Activated naive CD4-positive, alpha-beta T cell treated with anti-CD3 and anti-CD28 coated beads for 36 hours (primary cell): ENCODE measurements around the gene CYP46A1. TPM values are rescaled to one million over a fixed set of nuclear protein-coding genes. Genes with fewer than 3 reads are reported as not detected.

Experiments used
- CTCF ChIA-PET: fragments of 350-600 bp; sonication (Branson Sonifier 250); formaldehyde crosslinking; loops from one replicate; lab custom pipeline; 2021; ENCODE audit warnings: antibody characterized with exemption; lab: Charles Lee
- DNase-seq: peaks from one replicate; pipeline ENCODE4 v3.0.0-alpha.2; 2020
- H3K27ac Mint-ChIP-seq: one replicate; pipeline ENCODE4 v1.8.0; 2021; ENCODE audit warnings: mild to moderate bottlenecking, mixed read lengths
- H3K27me3 Mint-ChIP-seq: one replicate; pipeline ENCODE4 v1.8.0; 2021; ENCODE audit warnings: low read depth, mixed read lengths
- H3K36me3 Mint-ChIP-seq: one replicate; pipeline ENCODE4 v1.8.0; 2021; ENCODE audit warnings: low read depth, mixed read lengths
- H3K4me1 Mint-ChIP-seq: one replicate; pipeline ENCODE4 v1.8.0; 2021; ENCODE audit warnings: low read depth, mixed read lengths
- H3K4me3 Mint-ChIP-seq: one replicate; pipeline ENCODE4 v1.8.0; 2021; ENCODE audit warnings: mild to moderate bottlenecking, moderate library complexity, mixed read lengths
- H3K9me3 Mint-ChIP-seq: one replicate; pipeline ENCODE4 v1.8.0; 2021; ENCODE audit warnings: mixed read lengths
- intact Hi-C: fragments of 100-400 bp; cut with micrococcal nuclease; formaldehyde crosslinking; loops from one replicate; pipeline ENCODE4 v1.15.1; 2023
- total RNA-seq, 2 experiments: library from RNA; stranded (reverse); gene quantifications; one replicate each; pipeline ENCODE4 v1.2.3, GENCODE V29; 2021

Gene CYP46A1
- total RNA-seq, 2 experiments from 2014 or later = 0.10 to 0.12 TPM

- Mint-ChIP-seq H3K27me3 (peaks cover 8% of the 10 kb centered on the region), H3K4me3 (no peak overlapping the region), H3K9me3 (no peaks in the 10 kb centered on the region), H3K36me3 (no peaks in the 10 kb centered on the region), H3K27ac (no peak overlapping the region), H3K4me1 (no peaks in the 10 kb centered on the region)
- DNase-seq = no peak
- CTCF ChIA-PET = interaction anchor here (1.1 to 1.2 kb wide), 2 partner anchors 28 to 62 kb away, joined by 4 to 6 read pairs; no protein-coding TSS in a partner anchor
- intact Hi-C loops = no loop called here
These were observed 31.3 kb downstream of the CYP46A1 start for GRCh38 chr14:99715266-99716000.

- intact Hi-C loops = no loop called here
- H3K4me3 Mint-ChIP-seq = no peak overlapping the region
- peaks cover 8% of the 10 kb centered on the region for H3K27me3 Mint-ChIP-seq
- H3K36me3 Mint-ChIP-seq = no peaks in the 10 kb centered on the region
- no peaks in the 10 kb centered on the region for H3K4me1 Mint-ChIP-seq
- no peak for DNase-seq
- H3K9me3 Mint-ChIP-seq = no peaks in the 10 kb centered on the region
- H3K27ac Mint-ChIP-seq = no peak overlapping the region
- CTCF ChIA-PET = interaction anchor here (1.1 kb wide), 1 partner anchor 29 kb away, joined by 6 read pairs; no protein-coding TSS in a partner anchor
These were observed 32.2 kb downstream of the CYP46A1 start for GRCh38 chr14:99716091-99716849.

- CTCF ChIA-PET = interaction anchor here (1.1 kb wide), 1 partner anchor 29 kb away, joined by 6 read pairs; no protein-coding TSS in a partner anchor
These were observed 33.0 kb downstream of the CYP46A1 start for GRCh38 chr14:99716850-99717681.

GRCh38 chr14:99717682-99718013 is 33.5 kb downstream of the CYP46A1 start:
- Mint-ChIP-seq H3K36me3 (no peaks in the 10 kb centered on the region), H3K27ac (no peak overlapping the region), H3K27me3 (peaks cover 4% of the 10 kb centered on the region), H3K9me3 (no peaks in the 10 kb centered on the region), H3K4me1 (no peaks in the 10 kb centered on the region), H3K4me3 (no peak overlapping the region)
- CTCF ChIA-PET = interaction anchor here (1.4 kb wide), 1 partner anchor 30 kb away, joined by 3 read pairs; no protein-coding TSS in a partner anchor
- intact Hi-C loops = no loop called here
- no peak for DNase-seq

More at GRCh38 chr14:99716850-99717681, 33.0 kb downstream of the CYP46A1 start:
- H3K4me1 Mint-ChIP-seq = no peaks in the 10 kb centered on the region
- intact Hi-C loops = no loop called here
- H3K36me3 Mint-ChIP-seq = no peaks in the 10 kb centered on the region
- no peak overlapping the region for H3K27ac Mint-ChIP-seq
- no peak overlapping the region for H3K4me3 Mint-ChIP-seq
- H3K27me3 Mint-ChIP-seq = peaks cover 4% of the 10 kb centered on the region
- no peak for DNase-seq
- H3K9me3 Mint-ChIP-seq = no peaks in the 10 kb centered on the region

GRCh38 chr14:99718031-99718810 is 34.1 kb downstream of the CYP46A1 start:
- CTCF ChIA-PET = interaction anchor here (1.4 kb wide), 1 partner anchor 30 kb away, joined by 3 read pairs; no protein-coding TSS in a partner anchor
- H3K4me3 Mint-ChIP-seq = no peak overlapping the region
- intact Hi-C loops = no loop called here
- no peak for DNase-seq
- no peaks in the 10 kb centered on the region for H3K27me3 Mint-ChIP-seq
- no peak overlapping the region for H3K27ac Mint-ChIP-seq
- H3K9me3 Mint-ChIP-seq = no peaks in the 10 kb centered on the region
- no peaks in the 10 kb centered on the region for H3K4me1 Mint-ChIP-seq
- H3K36me3 Mint-ChIP-seq = no peaks in the 10 kb centered on the region

DNA sequence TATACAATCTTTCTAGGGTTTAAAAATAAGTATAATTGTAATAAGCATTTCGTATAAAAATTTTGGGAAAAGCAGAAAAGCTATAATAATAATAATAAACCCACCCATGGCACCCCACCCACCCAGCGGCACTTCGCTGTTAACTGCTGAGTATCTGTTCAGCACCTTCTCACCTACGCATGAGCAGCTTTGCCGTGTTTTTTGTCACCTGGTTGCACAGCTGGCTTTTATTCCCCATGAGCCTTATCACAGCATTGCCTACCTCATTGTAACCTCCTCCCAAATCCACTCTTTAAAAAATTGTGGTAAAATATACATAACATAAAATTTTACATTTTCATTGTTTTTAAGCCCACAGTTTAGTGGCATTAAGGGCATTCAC is 34.7 kb downstream of the CYP46A1 start:
- Mint-ChIP-seq H3K4me3 (no peak overlapping the region), H3K27me3 (no peaks in the 10 kb centered on the region), H3K27ac (no peak overlapping the region), H3K4me1 (no peaks in the 10 kb centered on the region), H3K9me3 (no peaks in the 10 kb centered on the region), H3K36me3 (no peaks in the 10 kb centered on the region)
- intact Hi-C loops = no loop called here
- DNase-seq = no peak
- CTCF ChIA-PET = interaction anchor here (1.4 kb wide), 1 partner anchor 31 kb away, joined by 3 read pairs; no protein-coding TSS in a partner anchor

DNA sequence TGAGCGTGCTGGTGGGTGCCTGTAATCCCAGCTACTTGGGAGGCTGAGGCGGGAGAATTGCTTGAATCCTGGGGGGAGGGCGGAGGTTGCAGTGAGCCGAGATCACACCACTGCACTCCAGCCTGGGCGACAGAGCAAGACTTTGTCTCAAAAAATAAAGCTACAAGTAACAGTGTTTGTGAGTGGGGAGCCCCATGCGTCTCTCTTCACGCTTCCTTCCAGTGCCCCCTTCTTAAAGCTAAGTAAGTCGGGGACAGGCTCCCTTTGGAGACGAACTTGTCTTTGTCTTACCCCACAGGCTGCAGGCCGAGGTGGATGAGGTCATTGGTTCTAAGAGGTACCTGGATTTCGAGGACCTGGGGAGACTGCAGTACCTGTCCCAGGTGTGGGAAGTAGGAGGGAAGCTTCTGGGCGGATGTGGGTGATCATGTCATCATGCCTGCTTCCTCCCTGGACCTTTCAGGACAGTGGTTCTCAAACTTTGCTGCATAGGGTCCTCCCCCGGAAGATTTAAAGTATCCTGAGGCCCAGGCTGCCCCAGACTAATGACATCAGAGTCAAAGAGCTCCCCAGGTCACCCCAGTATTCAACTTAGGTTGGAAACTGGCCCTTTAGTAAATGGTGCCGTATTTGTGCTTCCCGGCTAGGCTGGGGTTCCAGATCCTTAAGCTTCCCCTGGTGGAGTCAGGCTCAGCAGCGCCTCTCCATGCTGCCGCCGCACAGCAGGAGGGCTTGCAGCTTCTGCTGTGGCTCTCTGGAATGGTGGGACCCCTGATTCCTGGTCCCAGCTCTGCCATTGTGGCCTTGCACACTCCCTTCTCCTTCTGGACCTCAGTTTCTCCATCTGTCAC is 37.1 kb downstream of the CYP46A1 start:
- peaks cover 3% of the 10 kb centered on the region for H3K27me3 Mint-ChIP-seq
- intact Hi-C loops = no loop called here
- no peak for DNase-seq
- no peaks in the 10 kb centered on the region for H3K36me3 Mint-ChIP-seq
- CTCF ChIA-PET = interaction anchor here (0.5 to 0.8 kb wide), 2 partner anchors 9 to 178 kb away, joined by 3 read pairs; no protein-coding TSS in a partner anchor
- no peaks in the 10 kb centered on the region for H3K9me3 Mint-ChIP-seq
- H3K4me1 Mint-ChIP-seq = no peaks in the 10 kb centered on the region
- no peak overlapping the region for H3K27ac Mint-ChIP-seq
- H3K4me3 Mint-ChIP-seq = no peak overlapping the region

GRCh38 chr14:99721792-99722516 is 37.9 kb downstream of the CYP46A1 start:
- CTCF ChIA-PET = interaction anchor here (0.5 kb wide), 1 partner anchor 177 kb away, joined by 3 read pairs; no protein-coding TSS in a partner anchor
- Mint-ChIP-seq H3K27me3 (peaks cover 6% of the 10 kb centered on the region), H3K4me1 (no peaks in the 10 kb centered on the region)

DNA sequence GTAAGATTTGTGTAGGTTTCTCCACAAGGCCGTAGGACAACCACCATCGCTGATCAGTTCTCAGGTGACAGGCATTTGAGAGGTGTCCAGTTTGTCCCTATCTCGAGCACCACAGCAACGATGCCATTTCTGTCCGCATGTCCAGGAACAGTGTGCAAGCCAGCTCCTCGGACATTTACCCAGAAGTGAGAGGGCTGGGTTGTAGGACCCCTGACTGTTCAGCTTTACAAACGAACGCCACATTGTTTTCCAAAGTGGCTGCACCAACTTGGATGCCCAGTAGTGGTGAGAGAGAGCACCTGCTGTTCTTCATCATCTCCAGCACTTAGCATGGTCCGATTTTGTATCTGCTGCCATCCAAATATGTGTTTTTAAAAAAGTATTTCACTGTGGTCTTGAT is 38.6 kb downstream of the CYP46A1 start:
- intact Hi-C loops = no loop called here
- Mint-ChIP-seq H3K9me3 (no peaks in the 10 kb centered on the region), H3K4me1 (no peaks in the 10 kb centered on the region), H3K27me3 (peaks cover 12% of the 10 kb centered on the region), H3K27ac (no peak overlapping the region), H3K4me3 (no peak overlapping the region), H3K36me3 (no peaks in the 10 kb centered on the region)
- DNase-seq = no peak
- CTCF ChIA-PET = no interaction called here

More at GRCh38 chr14:99721792-99722516, 37.9 kb downstream of the CYP46A1 start:
- no peak overlapping the region for H3K4me3 Mint-ChIP-seq
- no peaks in the 10 kb centered on the region for H3K36me3 Mint-ChIP-seq
- DNase-seq = no peak
- no peaks in the 10 kb centered on the region for H3K9me3 Mint-ChIP-seq
- intact Hi-C loops = no loop called here
- H3K27ac Mint-ChIP-seq = no peak overlapping the region

GRCh38 chr14:99724196-99724891 is 40.2 kb downstream of the CYP46A1 start:
- H3K9me3 Mint-ChIP-seq = no peaks in the 10 kb centered on the region
- no peaks in the 10 kb centered on the region for H3K36me3 Mint-ChIP-seq
- H3K27ac Mint-ChIP-seq = no peak overlapping the region
- no peak overlapping the region for H3K4me3 Mint-ChIP-seq
- no peak for DNase-seq
- intact Hi-C loops = no loop called here
- H3K4me1 Mint-ChIP-seq = no peaks in the 10 kb centered on the region
- H3K27me3 Mint-ChIP-seq = peaks cover 16% of the 10 kb centered on the region
- CTCF ChIA-PET = no interaction called here
